ENCODE results near the gene COL24A1. TPM values are rescaled to one million over a fixed set of nuclear protein-coding genes. Genes with fewer than 3 reads are reported as not detected.

Gene COL24A1
- total RNA-seq, 1 experiment from 2014 or later = 0.35 TPM

DNA sequence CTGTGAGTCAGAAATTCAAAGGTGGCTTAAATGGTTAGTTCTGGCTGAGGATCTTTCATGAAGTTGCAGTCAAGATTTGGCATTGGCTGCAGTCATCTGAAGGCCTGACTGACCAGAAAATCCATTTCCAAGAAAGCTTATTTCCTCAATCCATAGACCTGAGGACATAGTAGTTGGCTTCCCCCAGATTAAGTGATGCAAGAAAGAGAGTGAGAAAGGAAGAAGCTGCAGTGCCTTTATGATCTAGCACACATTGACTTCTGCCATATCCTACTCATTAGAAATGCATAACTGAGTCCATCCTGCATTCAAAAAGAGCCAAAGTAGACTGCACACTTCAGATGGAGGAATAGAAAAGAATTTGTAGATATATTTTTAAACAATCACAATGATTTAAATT lies 222.6 kb downstream of the COL24A1 start:
- H3K4me1 ChIP-seq (ENCODE audit: insufficient read depth, low read length) = no peaks in the 10 kb centered on the region
- TF ChIP-seq CTCF (conservative IDR thresholded peaks at IDR 0.05) = no peak
- H3K4me2 ChIP-seq (ENCODE audit: insufficient read depth, insufficient read length, low read length) = no peak overlapping the region
- no peak overlapping the region for H4K5ac ChIP-seq (ENCODE audit: insufficient read length, low read depth, low read length)
- H2BK120ac ChIP-seq (ENCODE audit: low read depth, low read length, poor library complexity, severe bottlenecking) = no peak overlapping the region
- H3K23me2 ChIP-seq (ENCODE audit: insufficient read length, low read depth, low read length, poor library complexity, severe bottlenecking) = no peaks in the 10 kb centered on the region
- no peak overlapping the region for H2AK5ac ChIP-seq (ENCODE audit: insufficient read length, low read length)
- H3K27ac ChIP-seq (ENCODE audit: insufficient read length, low read depth, low read length) = no peak overlapping the region
- no peak overlapping the region for H3K9ac ChIP-seq (ENCODE audit: extremely low read depth, insufficient read length, low read length)
- H4K20me1 ChIP-seq (ENCODE audit: control insufficient read depth, insufficient read depth, insufficient read length) = no peaks in the 10 kb centered on the region
- Mint-ChIP-seq H3K27ac (no peak overlapping the region), H3K4me1 (no peaks in the 10 kb centered on the region), H3K4me3 (no peak overlapping the region), H3K9me3 (no peaks in the 10 kb centered on the region), H3K27me3 (ENCODE audit: low read depth) (no peaks in the 10 kb centered on the region), H3K36me3 (ENCODE audit: insufficient read depth in 1 of 3, low read depth in 3 of 3) (no peaks in the 10 kb centered on the region)
- no peak overlapping the region for H2BK20ac ChIP-seq (ENCODE audit: low read depth, low read length, poor library complexity, severe bottlenecking)
- H3K18ac ChIP-seq (ENCODE audit: insufficient read length, low read depth, low read length) = no peak overlapping the region
- no peak overlapping the region for H2AFZ ChIP-seq (ENCODE audit: low read length)
- H4K91ac ChIP-seq (ENCODE audit: insufficient read length, low read depth, low read length) = no peak overlapping the region
- no peaks in the 10 kb centered on the region for H3K79me1 ChIP-seq (ENCODE audit: insufficient read depth, low read depth, low read length, poor library complexity, severe bottlenecking)
- H3K9me3 ChIP-seq (ENCODE audit: control insufficient read depth, low read depth, low read length) = no peaks in the 10 kb centered on the region
- H3K56ac ChIP-seq (ENCODE audit: insufficient read length, low read depth, low read length) = no peak overlapping the region
- H3K27me3 ChIP-seq (ENCODE audit: insufficient read depth, low read length) = no peaks in the 10 kb centered on the region
- no peaks in the 10 kb centered on the region for H3K79me2 ChIP-seq (ENCODE audit: insufficient read depth, low read length)
- H2BK12ac ChIP-seq (ENCODE audit: insufficient read length, low read depth, low read length) = no peak overlapping the region
- H2BK15ac ChIP-seq (ENCODE audit: low read depth, low read length) = no peak overlapping the region
- H3T11ph ChIP-seq (ENCODE audit: low read length) = no peak overlapping the region
- H3K23ac ChIP-seq (ENCODE audit: insufficient read length, low read depth, low read length) = no peak overlapping the region
- DNase-seq = no peak
- H3K14ac ChIP-seq (ENCODE audit: insufficient read depth, low read length) = no peak overlapping the region
- no peak overlapping the region for H2BK5ac ChIP-seq (ENCODE audit: insufficient read length, low read length)
- no peak overlapping the region for H4K8ac ChIP-seq (replicated peaks; ENCODE audit: insufficient read length, low read depth, low read length)
- no peak overlapping the region for H3K4ac ChIP-seq (ENCODE audit: low read depth, low read length)
